HG03520 (cell line): ENCODE measurements around the gene GTPBP6.

ENCODE experiments used
- ATAC-seq: cut with Tn5 transposase; IDR thresholded peaks from one replicate; pipeline ENCODE4 v1.9.1; 2021; ENCODE audit warnings: mild to moderate bottlenecking, moderate library complexity; ENCODE audit not compliant: unreplicated experiment

The GTPBP6 gene, protein sequence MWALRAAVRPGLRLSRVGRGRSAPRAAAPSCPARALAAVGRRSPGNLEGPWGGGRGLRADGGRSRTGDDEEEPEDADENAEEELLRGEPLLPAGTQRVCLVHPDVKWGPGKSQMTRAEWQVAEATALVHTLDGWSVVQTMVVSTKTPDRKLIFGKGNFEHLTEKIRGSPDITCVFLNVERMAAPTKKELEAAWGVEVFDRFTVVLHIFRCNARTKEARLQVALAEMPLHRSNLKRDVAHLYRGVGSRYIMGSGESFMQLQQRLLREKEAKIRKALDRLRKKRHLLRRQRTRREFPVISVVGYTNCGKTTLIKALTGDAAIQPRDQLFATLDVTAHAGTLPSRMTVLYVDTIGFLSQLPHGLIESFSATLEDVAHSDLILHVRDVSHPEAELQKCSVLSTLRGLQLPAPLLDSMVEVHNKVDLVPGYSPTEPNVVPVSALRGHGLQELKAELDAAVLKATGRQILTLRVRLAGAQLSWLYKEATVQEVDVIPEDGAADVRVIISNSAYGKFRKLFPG

DNA sequence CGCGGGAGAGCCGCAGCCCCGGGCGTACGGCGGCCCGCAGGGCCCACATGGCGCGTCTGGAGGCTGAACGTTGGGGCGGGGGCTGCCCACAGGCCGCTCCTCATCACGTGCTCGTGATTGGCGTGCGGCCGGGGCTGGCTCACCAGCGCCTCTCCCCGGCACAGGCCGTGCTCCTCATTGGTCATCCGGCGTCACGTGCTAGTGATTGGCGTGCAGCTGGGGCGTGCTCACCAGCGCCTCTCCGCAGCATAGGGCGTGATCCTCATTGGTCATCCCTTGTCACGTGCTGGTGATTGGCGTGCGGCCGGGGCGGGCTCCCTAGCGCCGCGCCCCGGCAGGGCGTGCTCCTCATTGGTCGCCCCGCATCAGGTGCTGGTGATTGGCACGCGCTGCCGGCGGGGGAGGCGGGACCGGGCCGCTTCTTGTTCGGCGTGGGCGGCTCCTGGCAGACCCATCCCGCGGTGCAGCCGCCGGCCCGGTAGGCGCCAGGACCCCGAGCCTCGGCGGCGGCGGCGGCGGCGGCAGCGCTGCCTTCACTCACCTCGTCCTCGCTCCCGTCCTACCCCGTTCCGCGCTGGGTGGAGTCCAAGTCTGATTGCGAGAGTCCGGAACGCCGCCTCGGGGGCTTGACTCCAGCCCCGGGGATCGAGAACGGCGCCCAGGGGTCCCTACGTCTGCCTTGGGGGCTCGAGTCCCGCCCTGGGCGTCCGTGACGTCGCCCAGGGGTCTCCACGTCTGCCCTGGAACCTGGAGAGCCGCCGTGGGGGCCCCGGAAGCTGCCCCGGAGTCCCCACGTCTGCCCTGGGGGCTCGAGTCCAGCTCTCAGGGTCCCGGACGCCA lies at the start of gene GTPBP6:
Gene GTPBP6, minus strand, starts transcription at position 58 of the 840 bp plus-strand sequence. Its CDS starts 9 bp downstream, at position 49.
- ATAC-seq: peak; percentile 79

DNA sequence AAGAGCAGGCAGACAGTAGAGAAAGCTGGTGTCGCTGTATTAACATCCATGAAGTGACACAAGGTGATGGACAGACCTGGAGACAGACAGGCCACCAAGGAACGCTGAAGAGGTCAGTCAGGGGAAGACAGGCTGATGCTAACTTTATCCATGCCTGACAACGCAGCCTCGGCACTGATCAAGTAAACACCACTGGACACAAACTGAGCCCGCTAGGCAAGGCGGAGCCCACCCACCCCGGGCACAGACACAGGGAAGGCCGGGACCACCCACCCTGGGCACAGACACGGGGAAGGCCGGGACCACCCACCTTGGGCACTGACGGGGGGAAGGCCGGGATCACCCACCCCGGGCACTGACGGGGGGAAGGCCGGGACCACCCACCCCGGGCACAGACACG lies 49.3 kb upstream of the GTPBP6 start:
- no peak for ATAC-seq

DNA sequence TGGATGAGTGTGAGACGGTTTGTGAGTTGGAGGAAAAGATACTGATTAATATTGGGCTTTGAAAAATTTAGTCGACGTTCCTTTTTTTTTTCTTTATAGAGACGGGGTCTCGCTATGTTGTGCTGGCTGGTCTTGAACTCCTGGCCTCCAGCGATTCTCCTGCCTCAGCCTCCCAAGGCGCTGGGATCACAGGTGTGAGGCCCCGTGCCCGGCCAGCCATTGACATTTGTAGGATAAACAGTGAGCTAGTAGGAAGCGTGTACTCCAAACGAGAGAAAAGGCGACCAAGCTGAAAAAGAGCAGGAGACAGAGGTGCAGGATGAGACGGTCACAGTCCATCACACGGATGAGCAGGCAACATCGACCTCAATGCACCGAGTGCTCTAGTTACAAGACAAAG lies 48.8 kb upstream of the GTPBP6 start:
- ATAC-seq: no peak

DNA sequence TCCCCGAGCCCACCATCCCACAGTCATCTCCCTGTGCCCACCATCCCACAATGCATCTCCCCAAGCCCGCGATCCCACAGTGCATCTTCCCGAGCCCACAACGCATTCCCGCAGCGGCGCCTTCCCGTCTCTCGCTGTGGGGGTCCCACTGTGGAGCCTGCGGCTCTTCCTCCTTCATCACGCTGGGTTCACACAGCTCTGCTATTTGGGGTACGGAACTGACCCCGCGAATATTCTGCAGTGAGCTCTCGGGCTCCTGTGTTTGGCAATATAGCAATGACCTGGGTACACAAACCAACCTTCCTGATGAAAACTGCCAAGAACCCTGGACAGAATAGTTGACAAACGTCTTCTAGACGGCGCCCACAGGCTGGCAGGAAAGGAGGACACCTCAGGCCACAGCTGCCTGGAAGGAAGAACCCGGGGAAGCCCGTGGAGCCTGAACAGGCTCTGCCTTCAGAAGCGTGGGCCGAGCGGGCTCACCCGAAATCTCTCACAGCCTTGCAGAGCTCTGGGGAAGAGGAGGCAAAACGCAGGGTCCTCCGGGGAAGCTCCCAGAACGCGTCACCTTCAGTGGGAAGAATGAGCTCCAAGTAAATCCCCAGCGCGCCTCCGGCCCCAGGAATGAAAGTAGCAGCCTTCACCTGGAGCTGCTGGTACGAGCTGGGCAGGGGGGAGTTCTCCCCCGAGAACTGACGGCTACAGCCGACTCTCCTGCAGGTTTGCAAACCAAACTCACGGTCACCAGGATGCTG lies 45.2 kb upstream of the GTPBP6 start:
- no peak for ATAC-seq

DNA sequence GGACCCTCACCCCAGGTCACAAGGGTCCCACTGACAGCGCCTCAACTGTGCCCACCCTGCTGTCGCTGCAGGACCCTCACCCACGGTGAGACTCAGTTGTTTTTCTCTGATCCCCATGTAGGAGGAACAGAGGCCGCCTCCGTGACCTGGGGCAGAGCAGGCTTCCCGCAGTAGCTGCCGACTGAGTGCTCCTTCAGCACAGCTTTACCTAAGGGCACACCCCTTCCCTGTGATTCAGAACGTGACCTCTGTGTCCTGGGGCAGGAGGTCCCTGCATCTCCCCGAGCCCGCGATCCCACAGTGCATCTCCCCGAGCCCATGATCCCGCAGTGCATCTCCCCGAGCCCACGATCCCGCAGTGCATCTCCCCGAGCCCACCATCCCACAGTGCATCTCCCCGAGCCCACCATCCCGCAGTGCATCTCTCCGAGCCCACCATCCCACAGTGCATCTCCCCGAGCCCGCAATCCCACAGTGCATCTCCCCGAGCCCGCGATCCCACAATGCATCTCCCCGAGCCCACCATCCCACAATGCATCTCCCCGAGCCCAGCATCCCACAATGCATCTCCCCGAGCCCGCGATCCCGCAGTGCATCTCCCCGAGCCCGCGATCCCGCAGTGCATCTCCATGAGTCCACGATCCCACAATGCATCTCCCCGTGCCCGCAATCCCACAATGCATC lies 44.5 kb upstream of the GTPBP6 start:
- no peak for ATAC-seq

DNA sequence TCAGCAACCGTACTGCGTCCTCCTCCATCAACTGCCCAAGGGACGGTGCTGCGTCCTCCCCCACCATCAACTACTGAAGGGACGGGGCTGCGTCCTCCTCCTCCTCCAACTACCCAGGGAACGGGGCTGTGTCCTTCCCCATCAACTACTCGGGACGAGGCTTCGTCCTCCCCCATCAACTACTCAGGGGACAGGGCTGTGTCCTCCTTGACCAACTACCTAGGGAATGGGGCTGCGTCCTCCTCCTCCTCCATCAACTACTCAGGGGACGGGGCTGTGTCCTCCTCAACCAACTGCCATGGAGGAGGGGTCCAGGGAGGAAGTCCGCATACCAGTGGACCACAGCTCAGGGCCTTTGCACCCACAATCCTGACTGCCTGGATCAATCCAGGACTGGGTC lies 43.8 kb upstream of the GTPBP6 start:
- no peak for ATAC-seq

DNA sequence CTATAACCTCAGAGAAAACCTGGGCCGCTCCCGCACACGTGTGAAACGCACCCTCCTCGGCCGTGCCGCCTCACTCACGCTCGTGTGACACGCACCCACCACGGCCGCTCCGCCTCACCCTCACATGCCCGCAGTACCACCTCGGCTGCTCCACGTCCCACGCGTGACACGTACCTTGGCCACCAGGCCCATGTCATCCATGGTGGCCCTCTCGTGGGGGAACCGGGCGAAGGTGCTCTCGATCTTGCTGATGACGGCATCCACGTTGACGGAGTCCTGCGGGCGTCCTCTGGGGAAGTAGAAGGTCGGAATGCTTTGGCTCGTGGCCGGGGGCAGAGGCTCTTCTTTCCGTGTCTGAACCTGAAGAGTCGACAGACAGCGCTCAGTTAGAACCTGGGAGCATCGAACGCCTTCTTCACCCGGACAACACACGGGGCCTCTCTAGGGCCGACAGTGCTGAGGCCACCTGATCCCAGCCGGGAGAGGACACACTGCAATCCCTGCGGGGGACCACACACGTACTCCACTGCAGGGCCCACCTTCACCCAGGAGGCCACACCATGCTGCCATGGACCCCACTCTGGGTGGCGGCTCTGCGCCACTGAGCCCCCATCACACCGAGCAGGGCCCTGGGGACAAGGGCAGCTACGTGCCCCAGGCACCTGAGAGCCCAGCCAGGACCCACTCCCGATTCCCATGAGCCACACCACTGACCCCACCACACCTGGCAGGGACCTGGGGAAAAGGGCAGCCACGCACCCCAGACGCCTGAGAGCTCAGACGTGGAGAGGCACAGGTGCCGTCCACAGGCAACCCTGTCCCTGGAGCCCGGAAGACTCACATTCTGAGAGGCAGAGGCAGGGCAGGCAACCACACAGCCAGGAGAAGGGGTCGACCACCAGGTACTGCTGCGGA lies 42.9 kb upstream of the GTPBP6 start:
- no peak for ATAC-seq

DNA sequence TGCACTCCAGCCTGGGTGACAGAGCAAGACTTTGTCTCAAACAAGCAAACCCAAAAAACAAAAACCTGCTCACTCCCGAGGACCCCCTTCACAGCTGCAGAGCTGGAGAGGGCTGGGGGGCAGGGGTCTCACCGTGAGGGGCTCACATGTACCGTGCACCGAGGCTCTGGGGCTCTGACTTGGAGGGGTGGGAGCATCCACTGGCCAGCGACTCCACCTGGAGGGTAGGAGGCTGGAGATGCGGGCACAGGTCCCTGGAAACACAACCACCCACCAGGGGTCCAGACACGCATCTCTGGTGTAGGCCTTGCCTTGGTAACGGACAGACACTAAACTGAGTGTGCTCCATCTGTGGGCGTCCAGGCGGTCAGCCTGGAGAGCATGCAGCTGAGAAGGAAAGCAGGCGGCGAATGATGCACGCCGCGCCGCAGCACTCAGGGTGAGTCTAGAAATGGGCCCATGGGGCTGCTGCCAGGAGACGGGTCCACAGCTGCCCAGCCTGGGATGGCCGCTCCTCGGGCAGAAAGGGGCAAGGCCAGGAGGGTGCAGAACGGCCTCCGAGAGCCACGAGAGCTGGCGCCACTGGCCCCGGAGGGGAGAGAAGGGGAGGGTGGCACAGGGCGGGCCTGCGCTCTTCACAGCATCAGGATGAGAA lies 42.0 kb upstream of the GTPBP6 start:
- no peak for ATAC-seq

DNA sequence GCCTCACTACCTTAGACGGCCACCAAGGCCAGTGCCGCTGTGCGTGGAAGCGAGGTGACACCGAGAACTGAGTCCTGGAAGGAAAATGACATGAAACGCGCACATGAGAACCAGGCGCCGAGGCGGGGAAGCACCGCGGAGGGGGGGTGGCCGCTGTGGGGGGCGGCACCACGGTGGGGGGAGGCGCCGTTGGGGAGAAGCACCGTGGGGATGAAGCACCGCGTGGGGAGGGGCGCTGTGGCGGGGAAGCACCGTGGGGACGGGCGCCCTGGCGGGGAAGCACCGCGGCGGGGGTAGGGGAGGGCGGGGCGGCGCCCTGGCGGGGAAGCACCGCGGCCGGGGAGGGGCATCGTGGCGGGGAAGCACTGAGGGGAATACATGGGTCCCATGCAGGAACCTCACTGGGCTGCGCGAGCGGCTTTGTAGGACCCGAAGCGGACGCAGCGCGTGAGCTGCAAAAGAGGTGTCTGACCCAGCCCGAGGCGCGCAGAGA lies 40.1 kb upstream of the GTPBP6 start:
- ATAC-seq: no peak

DNA sequence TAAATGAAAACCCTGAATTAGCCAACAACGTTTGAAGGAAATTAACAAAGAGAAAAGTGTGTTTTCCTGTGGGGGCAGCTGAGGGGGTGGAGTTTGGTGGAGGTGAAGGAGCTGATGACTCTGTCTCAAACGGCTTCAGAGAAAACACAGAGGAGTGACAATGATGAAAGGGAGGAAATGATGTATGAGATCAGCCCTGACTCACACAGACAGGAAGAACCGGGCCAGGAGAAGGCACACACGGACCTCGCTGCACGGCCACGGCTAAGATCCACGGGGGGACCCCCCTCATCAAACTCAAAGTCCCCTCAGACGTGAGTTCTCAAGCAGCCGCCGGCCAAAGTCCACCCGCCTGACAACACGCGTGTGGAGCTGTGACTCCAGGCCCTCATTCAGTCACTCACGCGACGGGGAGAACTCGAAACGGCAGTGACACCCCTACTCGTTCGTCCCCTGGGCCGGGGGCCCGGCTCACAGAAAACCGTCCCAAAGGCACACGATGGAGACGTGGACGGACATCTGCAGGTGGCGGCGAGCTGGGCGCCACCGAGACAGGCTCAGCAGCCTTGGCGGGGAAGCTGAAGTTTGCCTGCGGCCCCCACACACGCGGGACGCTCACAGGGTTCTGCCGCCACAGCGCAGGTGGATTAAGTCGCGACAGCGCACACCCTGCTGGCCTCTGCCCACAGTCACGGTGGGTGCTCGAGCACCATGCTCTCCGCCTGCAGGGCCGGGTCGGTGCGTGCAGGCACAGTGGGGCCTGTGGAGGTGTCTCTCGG lies 39.3 kb upstream of the GTPBP6 start:
- no peak for ATAC-seq

DNA sequence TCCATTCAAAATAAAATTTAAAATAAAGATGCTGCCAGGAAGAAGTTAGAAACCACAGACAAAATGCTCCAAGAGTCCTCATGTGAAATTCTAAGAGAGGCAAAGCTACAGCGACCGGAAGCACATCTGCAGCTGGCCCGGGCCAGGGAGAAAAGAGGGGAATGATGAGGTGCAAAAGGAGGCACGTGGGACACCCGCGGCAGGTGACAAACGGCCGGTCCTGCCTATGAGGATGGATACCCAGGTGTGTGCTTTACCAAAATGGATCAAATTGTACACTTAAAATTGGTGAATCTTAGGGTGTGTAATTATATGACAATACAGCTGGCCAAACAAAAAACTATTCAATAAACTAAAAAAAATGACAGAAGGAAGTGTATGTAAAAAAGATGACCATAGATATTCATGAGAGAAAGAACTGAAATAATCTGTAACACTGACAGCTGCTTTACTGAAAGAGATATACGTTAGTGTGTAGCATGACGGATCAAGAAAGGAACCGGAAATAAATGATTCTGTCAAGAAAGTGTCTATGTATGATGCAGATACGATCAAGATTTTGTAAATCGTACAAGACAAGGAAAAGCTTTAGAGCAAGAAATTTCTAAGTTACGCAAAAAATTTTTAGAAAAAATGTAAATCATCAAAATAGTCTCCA lies 38.6 kb upstream of the GTPBP6 start:
- ATAC-seq: no peak

DNA sequence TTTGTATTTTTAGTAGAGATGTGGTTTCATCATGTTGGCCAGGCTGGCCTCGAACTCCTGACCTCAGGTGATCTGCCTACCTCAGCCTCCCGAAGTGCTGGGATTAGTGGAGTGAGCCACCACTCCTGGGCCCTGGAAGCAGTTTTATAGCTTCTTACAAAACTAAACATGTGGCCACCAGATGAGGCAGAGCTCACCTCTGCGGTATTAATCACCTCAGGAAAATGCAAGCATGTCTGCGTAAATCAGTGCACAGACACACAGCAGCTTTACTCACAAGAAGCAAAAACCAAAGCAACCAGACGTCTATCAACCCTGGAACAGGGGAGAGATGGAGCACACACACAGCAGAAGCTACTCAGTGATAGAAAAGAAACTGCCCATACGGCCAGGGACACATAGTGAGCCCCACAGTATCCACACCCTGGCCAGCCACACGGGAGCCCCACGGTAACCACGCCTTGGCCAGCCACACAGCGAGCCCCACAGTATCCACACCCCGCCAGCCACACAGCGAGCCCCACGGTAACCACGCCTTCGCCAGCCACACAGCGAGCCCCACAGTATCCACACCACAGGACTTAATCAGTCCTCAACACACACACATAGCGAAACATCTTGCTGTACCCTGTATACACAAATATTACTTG lies 37.9 kb upstream of the GTPBP6 start:
- ATAC-seq: no peak

DNA sequence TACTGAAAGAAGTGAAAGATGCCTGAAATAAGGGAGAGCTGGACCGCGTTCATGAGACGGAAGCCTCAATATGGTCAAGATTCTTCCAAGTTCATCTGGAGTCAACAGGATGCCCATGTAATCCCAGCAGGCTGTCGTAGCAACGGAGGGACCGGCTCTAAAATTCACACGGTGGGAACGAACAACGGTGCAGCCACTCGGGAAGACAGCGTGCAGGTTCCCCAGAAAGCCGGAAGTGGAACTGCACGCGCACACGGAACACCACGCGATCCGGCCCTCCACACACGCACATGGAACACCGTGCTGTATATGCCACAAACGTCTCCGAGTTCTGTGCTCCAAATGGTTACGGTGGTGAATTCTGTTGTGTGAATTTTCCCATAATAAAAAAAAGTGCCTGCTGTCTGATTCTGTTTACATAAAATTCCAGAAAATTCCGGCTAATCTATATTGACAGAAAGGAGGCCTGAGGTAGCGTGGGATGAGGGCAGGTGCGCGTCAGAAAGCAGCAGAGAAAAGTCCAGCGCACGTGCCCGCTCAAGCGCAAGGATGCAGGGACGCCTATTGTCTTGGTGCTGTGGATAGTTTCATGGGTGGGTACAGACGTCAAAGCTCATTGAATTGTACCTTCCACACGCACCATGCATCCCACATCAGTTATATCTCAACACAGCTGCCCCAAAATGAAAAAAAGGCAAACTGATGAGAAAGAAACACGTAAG lies 36.9 kb upstream of the GTPBP6 start:
- ATAC-seq: no peak

DNA sequence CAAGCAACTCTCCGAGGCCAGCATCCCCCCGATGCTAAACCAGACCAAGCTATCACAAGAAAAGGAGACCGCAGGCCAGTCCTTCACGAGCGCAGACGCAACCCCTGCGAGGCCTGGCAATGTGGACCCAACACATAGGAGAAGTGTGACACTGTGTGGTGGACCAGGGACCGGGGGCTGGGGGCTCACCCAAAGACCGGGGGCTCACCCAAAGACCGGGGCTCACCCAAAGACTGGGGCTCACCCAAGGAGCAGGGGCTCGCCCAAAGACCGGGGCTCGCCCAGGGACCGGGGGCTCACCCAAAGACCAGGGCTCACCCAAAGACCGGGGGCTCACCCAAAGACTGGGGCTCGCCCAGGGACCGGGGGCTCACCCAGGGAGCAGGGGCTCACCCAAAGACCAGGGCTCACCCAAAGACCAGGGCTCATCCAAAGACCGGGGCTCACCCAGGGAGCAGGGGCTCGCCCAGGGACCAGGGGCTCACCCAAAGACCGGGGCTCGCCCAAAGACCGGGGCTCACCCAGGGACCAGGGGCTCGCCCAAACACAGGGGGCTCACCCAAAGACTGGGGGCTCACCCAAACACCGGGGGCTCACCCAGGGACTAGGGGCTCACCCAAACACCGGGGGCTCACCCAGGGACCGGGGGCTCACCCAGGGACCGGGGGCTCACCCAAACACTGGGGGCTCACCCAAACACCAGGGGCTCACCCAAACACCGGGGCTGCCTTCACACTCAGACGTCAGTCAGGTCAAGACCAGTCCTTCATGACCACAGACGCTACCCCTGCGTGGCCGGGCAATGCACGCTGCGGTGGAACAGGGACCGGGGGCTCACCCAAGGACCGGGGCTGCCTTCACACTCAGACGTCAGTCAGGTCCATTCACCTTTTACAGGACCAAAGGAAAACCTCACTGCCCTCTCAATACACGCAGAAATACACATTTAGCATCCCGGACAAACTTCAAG lies 35.3 kb upstream of the GTPBP6 start:
- no peak for ATAC-seq

DNA sequence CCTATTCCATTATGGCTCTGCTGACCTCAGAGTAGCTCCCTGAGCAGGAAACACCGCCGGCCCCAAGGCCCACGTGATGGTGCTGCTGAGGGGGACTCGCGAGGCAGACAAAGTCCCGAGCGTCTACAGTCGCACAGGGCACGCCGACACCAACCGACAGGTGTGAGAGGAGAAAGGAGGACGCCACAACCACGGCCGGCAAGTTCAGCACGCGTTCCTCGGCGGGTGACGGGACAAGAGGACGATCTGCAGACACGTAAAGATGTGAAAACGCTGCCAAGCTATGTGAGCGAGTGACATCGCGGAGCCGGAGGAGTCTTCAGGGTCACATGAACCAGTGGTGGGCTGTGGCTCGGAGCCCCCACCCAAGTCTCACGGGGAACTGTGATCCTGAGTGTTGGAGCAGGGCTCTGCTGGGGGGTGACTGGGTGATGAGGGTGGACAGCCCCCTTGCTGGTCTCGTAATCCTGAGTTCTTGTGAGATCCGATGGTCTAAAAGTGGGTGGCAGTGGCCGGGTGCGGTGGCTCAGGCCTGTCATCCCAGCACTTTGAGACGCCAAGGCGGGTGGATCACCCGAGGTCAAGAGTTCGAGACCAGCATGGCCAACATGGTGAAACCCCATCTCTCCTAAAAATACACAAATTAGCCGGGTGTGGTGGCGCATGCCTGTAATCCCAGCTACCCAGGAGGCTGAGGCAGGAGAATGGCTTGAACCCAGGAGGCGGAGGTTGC lies 34.2 kb upstream of the GTPBP6 start:
- no peak for ATAC-seq
